Adrenal gland (tissue), 12 donors: ENCODE results near the gene DHX16. TPM values are rescaled to one million over a fixed set of nuclear protein-coding genes. Genes with fewer than 3 reads are reported as not detected.

Source experiments
- DNase-seq, 7 donors: peaks; one replicate each; pipeline ENCODE4 v3.0.0-alpha.2; 2019 to 2020
- H3K27ac ChIP-seq, 5 donors: fragments of 200-600 bp; sonication (generic) in 4 of 5; 1 replicate in 3 of 5; 2 replicates in 2 of 5; pipeline versions ENCODE4 v1.5.1 to v1.8.0; 2016 to 2020; ENCODE audit warnings: mild to moderate bottlenecking in 1 of 5
- H3K27me3 ChIP-seq: fragments of 200-600 bp; 2 replicates; pipeline ENCODE4 v1.8.0; 2021
- H3K36me3 ChIP-seq, 2 donors: fragments of 200-600 bp; replicated peaks in 1 of 2; 1 replicate in 1 of 2; 2 replicates in 1 of 2; pipeline versions ENCODE4 v1.5.1 to v1.8.0; 2018 to 2022
- H3K4me1 ChIP-seq, 2 donors: fragments of 200-600 bp; replicated peaks in 1 of 2; 1 replicate in 1 of 2; 2 replicates in 1 of 2; pipeline versions ENCODE4 v1.5.1 to v1.8.0; 2018 to 2021
- H3K4me3 ChIP-seq, 4 donors: fragments of 200-600 bp; sonication (generic) in 3 of 4; one replicate each; pipeline ENCODE4 v1.5.1; 2016 to 2018
- H3K9me3 ChIP-seq, 3 donors: fragments of 200-600 bp; sonication (generic) in 1 of 3; replicated peaks in 1 of 3; 1 replicate in 2 of 3; 2 replicates in 1 of 3; pipeline versions ENCODE4 v1.5.1 to v1.8.0; 2016 to 2021
- POLR2A ChIP-seq, 2 donors: fragments of 450-650 bp; IDR thresholded peaks; one replicate each; pipeline ENCODE4 v1.6.1; 2017; ENCODE audit warnings: antibody characterized with exemption in 2 of 2, mild to moderate bottlenecking in 2 of 2, moderate library complexity in 1 of 2
- WGBS, 4 donors: extraction: QIAGEN DNeasy Blood & Tissue Kit in 2 of 4; methylation state at CpG; one replicate each; pipeline versions ENCODE4 v1.1.5 to v1.1.7; 2013 to 2017; 5-methylcytosine and 5-hydroxymethylcytosine counted together
- intact Hi-C, 2 donors: fragments of 100-400 bp; cut with DNase I; formaldehyde crosslinking; loops; one replicate each; pipeline versions ENCODE4 v1.14.1 to v1.15.0; 2022 to 2023
- polyA plus RNA-seq, 3 donors: library from polyadenylated mRNA; stranded (reverse); fragments of 200-250 nt in 2 of 3; fragments of 350-450 nt in 1 of 3; fragmentation: Illumina TruSeq in 1 of 3; extraction: RNeasy Lipid Tissue Mini Kit (QIAGEN cat#74804) in 1 of 3; gene quantifications; one replicate each; pipeline ENCODE4 v1.2.3, GENCODE V29; 2013 to 2014
- total RNA-seq, 9 donors: library from RNA; depleted of rRNA in 4 of 9; stranded (reverse); fragments of >200 nt in 4 of 9; fragments of 120-200 nt in 1 of 9; fragmentation: NEBNext Ultra II Directional in 1 of 9; extraction: Animal tissue kit (Norgen Biotek cat#: 25700) in 1 of 9; gene quantifications; one replicate each; pipeline versions ENCODE4 v1.1.0 to v1.2.4, GENCODE V29; 2013 to 2023
- TF ChIP-seq, protein P1 (sequence below), 6 experiments: fragments of 450-650 bp in 4 of 6; fragments of 200-600 bp in 2 of 6; sonication (generic) in 1 of 6; IDR thresholded peaks; 1 replicate in 5 of 6; 2 replicates in 1 of 6; pipeline versions ENCODE4 v1.5.1 to v1.8.0; 2016 to 2021; ENCODE audit warnings: antibody characterized with exemption in 6 of 6, mild to moderate bottlenecking in 2 of 6, moderate library complexity in 1 of 6
- donor health status: healthy with polysubstance abuse.
- donor health status: Bipolar disorder and iron deficiency.
- donor health status: DM: yes; HTN: yes; CAD: no.
- donor health status: DM: no; HTN: no; CAD: no.
- donor health status: DM: no; HTN: no; CAD: no.
- donor health status: DM: yes; HTN: yes; CAD: no.

Gene DHX16
- total and polyA plus RNA-seq, 12 donors, result 16.4 to 75.9 (median 30.2) TPM

DNA sequence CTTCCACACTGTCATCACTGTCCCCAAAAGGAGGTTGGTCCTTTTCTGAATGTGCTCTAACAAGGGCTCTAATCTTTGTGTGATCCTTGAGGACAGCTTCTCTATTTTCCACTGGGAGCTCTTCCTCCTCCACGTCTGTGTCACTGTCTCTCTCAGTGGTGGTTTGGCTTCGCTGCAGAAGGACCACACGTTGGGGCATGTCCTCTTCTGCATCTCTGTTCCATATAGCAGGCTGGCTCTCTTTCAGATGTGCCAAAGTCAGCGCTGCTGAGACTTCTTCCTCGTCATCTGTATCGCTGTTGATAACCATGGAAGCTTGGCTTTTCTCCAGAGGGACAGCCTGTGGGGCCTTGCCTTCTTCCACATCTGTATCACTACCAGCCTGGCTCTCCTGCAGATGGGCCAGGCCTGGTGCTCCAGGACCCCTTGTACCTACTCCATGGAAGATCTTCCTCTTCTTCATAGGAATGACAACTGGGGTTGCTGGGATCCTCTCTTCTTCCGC, 39.7 kb upstream of the DHX16 start:
- H3K27ac ChIP-seq, result no peak overlapping the region
- intact Hi-C loops, result no loop called here
- peaks cover 0 to 9% of the 10 kb centered on the region in 2 donors for H3K4me1 ChIP-seq
- H3K27me3 ChIP-seq, result no peaks in the 10 kb centered on the region
- peaks cover 0 to 57% of the 10 kb centered on the region in 2 donors for H3K36me3 ChIP-seq
- WGBS, 4 donors, result 90 to 92% (median 91%) methylated on average over 7 of the region's 7 CpGs
- TF ChIP-seq, protein P1, sequence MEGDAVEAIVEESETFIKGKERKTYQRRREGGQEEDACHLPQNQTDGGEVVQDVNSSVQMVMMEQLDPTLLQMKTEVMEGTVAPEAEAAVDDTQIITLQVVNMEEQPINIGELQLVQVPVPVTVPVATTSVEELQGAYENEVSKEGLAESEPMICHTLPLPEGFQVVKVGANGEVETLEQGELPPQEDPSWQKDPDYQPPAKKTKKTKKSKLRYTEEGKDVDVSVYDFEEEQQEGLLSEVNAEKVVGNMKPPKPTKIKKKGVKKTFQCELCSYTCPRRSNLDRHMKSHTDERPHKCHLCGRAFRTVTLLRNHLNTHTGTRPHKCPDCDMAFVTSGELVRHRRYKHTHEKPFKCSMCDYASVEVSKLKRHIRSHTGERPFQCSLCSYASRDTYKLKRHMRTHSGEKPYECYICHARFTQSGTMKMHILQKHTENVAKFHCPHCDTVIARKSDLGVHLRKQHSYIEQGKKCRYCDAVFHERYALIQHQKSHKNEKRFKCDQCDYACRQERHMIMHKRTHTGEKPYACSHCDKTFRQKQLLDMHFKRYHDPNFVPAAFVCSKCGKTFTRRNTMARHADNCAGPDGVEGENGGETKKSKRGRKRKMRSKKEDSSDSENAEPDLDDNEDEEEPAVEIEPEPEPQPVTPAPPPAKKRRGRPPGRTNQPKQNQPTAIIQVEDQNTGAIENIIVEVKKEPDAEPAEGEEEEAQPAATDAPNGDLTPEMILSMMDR (IDR thresholded peaks at IDR 0.05), result no peak
- no peak for TF ChIP-seq POLR2A (IDR thresholded peaks at IDR 0.05)
- DNase-seq, result no peak
- no peaks in the 10 kb centered on the region for H3K9me3 ChIP-seq
- no peak overlapping the region for H3K4me3 ChIP-seq

- TF ChIP-seq, protein P1 (IDR thresholded peaks at IDR 0.05), result no peak
- no peak for TF ChIP-seq POLR2A (IDR thresholded peaks at IDR 0.05)
- Histone ChIP-seq H3K27me3 (no peaks in the 10 kb centered on the region), H3K4me1 (peaks cover 0 to 9% of the 10 kb centered on the region in 2 donors), H3K9me3 (no peaks in the 10 kb centered on the region), H3K27ac (no peak overlapping the region), H3K36me3 (peaks cover 0 to 63% of the 10 kb centered on the region in 2 donors), H3K4me3 (no peak overlapping the region)
- no peak for DNase-seq
- 80 to 100% (median 87%) methylated on average over 1 of the region's 1 CpG for WGBS, 4 donors
- intact Hi-C loops, result no loop called here
Measured at GRCh38 chr6:30711758-30712380, 39.1 kb upstream of the DHX16 start.

GRCh38 chr6:30709101-30709868, 36.5 kb upstream of the DHX16 start:
- 97 to 100% (median 97%) methylated on average over 2 of the region's 2 CpGs for WGBS, 4 donors
- Histone ChIP-seq H3K27ac (no peak overlapping the region), H3K36me3 (peaks cover 0 to 66% of the 10 kb centered on the region in 2 donors), H3K4me1 (no peaks in the 10 kb centered on the region), H3K27me3 (no peaks in the 10 kb centered on the region), H3K9me3 (no peaks in the 10 kb centered on the region), H3K4me3 (no peak overlapping the region)
- DNase-seq, result no peak
- no peak for TF ChIP-seq POLR2A (IDR thresholded peaks at IDR 0.05)
- TF ChIP-seq, protein P1 (IDR thresholded peaks at IDR 0.05), result no peak
- intact Hi-C loops, result no loop called here

- Histone ChIP-seq H3K9me3 (no peaks in the 10 kb centered on the region), H3K27me3 (no peaks in the 10 kb centered on the region), H3K27ac (no peak overlapping the region), H3K36me3 (peaks cover 0 to 55% of the 10 kb centered on the region in 2 donors), H3K4me1 (no peaks in the 10 kb centered on the region), H3K4me3 (no peak overlapping the region)
- intact Hi-C loops, result no loop called here
- 85 to 95% (median 90%) methylated on average over 5 to 6 of the region's 6 CpGs for WGBS, 4 donors
- no peak for DNase-seq
- TF ChIP-seq, protein P1 (IDR thresholded peaks at IDR 0.05), result no peak
- TF ChIP-seq POLR2A (IDR thresholded peaks at IDR 0.05), result no peak
Measured at GRCh38 chr6:30707281-30707850, 34.6 kb upstream of the DHX16 start.
